ENCODE results near the gene PXK.
"Not testable (repeated sequence)": the region's sequence is repeated elsewhere in the genome, so short reads cannot be mapped to it uniquely, and the experiment has no call there.

PXK gene

DNA sequence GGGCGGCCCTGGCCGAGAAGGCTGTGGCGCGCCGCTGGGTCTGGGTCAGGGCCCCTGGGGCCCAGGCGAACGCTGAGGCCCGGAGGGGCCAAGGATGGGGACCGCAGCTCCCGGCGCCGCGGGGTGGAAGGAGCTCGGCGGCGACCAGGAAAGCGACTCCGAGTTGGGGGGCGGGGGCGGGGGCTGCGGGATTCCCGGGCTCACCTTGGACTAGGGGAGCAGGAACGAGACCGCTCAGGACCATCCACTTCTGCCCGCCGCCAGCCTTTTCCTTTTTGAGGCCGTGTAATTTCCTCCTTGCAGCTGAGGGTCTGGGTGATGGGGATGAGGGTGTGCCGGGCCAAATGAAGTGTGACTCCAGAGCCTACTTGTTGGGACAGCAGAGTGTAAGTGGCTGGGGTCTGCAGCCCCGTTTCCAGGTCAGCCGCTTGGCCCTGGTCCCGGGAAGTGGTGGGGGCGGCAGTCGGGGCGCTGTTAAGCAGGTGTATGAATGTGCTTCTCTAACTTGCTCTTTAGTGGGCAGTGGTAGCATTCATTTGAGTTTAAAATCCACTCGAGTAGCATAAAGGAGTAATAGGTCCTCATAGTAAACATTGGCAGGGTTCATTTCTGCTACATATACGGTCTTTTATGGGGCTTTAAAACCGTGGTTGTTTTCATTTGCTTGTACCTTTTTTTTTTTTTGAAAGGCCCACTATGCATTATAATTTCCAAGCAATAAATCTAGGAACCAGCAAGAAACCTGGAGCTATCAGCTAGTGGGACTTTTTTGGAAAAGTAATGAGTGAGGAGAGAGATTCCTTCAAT, 717 bp downstream of the PXK start:
- DNase-seq (ENCODE audit: low read depth, low spot score) = no peak
- ChIA-PET CTCF (interaction anchor here (1.2 to 6.4 kb wide), 8 partner anchors 12 to 189 kb away, joined by 4 to 38 read pairs (median 4); partner anchors contain the start of genes HTD2, KCTD6 and RPP14), POLR2A (interaction anchor here (0.6 kb wide), 1 partner anchor 48 kb away, joined by 3 read pairs; no protein-coding TSS in a partner anchor)
- no peak for TF ChIP-seq CTCF (IDR thresholded peaks at IDR 0.05; ENCODE audit: insufficient read depth, low read length, missing control alignments)
- peak overlapping the region; percentile 75 for H3K4me3 ChIP-seq (ENCODE audit: low read depth, low read length)

- ChIA-PET CTCF (interaction anchor here (1.2 to 6.4 kb wide), 7 partner anchors 12 to 189 kb away, joined by 4 to 38 read pairs (median 4); partner anchors contain the start of genes HTD2, KCTD6 and RPP14), POLR2A (no interaction called here)
- no peak for TF ChIP-seq CTCF (IDR thresholded peaks at IDR 0.05; ENCODE audit: insufficient read depth, low read length, missing control alignments)
- peak overlapping the region; percentile 75 for H3K4me3 ChIP-seq (ENCODE audit: low read depth, low read length)
- DNase-seq (ENCODE audit: low read depth, low spot score) = no peak
These were observed 1.3 kb downstream of the PXK start for GRCh38 chr3:58334013-58334321.

DNA sequence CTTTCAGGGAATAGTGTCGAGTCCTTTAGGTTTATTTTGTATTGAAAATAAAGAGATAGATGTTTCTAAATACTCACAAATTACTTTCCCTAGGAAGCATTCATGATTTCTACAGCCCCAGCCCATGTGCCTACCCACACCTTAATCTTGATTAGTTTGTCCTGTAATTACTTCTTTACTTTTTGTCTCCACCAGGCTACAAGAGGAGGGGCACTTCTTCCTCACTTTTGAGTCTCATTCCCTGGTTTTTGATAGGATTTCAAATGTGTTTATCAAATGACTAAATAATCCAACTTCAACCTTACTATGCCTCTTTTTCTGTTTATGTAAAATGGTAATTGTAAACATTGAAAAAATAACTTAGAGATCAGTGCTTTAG, 1.8 kb downstream of the PXK start:
- DNase-seq (ENCODE audit: low read depth, low spot score) = no peak
- CTCF ChIA-PET = interaction anchor here (1.2 to 6.4 kb wide), 8 partner anchors 14 to 188 kb away, joined by 3 to 38 read pairs (median 6); partner anchors contain the start of genes HTD2, KCTD6 and RPP14
- no peak for TF ChIP-seq CTCF (IDR thresholded peaks at IDR 0.05; ENCODE audit: insufficient read depth, low read length, missing control alignments)
- POLR2A ChIA-PET = interaction anchor here (0.6 to 1.2 kb wide), 2 partner anchors 50 to 75 kb away, joined by 4 to 5 read pairs; no protein-coding TSS in a partner anchor
- H3K4me3 ChIP-seq (ENCODE audit: low read depth, low read length) = peak overlapping the region; percentile 75

DNA sequence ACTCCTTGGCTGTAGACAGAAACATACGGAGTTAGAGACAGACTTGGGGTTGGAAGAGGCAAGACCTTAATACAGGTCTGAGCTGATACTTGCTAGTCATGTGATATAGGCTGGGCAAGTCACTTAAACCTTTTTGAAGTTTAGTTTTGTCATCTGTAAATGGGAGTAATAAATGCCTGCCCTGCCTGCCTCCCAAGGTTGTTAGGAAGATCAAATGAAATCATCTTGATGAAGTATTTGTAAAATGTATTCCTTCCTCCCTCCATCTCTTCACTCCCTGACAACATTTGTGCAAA, 2.9 kb downstream of the PXK start:
- ChIA-PET CTCF (interaction anchor here (0.8 to 2.5 kb wide), 12 partner anchors 9 to 198 kb away, joined by 3 to 14 read pairs (median 4); partner anchors contain the start of genes HTD2 and RPP14), POLR2A (interaction anchor here (0.7 to 1.2 kb wide), 4 partner anchors 29 to 128 kb away, joined by 3 to 4 read pairs (median 4); partner anchors contain the start of genes HTD2 and RPP14)
- peak overlapping the region; percentile 32 for H3K4me3 ChIP-seq (ENCODE audit: low read depth, low read length)
- no peak for TF ChIP-seq CTCF (IDR thresholded peaks at IDR 0.05; ENCODE audit: insufficient read depth, low read length, missing control alignments)
- DNase-seq (ENCODE audit: low read depth, low spot score) = no peak

DNA sequence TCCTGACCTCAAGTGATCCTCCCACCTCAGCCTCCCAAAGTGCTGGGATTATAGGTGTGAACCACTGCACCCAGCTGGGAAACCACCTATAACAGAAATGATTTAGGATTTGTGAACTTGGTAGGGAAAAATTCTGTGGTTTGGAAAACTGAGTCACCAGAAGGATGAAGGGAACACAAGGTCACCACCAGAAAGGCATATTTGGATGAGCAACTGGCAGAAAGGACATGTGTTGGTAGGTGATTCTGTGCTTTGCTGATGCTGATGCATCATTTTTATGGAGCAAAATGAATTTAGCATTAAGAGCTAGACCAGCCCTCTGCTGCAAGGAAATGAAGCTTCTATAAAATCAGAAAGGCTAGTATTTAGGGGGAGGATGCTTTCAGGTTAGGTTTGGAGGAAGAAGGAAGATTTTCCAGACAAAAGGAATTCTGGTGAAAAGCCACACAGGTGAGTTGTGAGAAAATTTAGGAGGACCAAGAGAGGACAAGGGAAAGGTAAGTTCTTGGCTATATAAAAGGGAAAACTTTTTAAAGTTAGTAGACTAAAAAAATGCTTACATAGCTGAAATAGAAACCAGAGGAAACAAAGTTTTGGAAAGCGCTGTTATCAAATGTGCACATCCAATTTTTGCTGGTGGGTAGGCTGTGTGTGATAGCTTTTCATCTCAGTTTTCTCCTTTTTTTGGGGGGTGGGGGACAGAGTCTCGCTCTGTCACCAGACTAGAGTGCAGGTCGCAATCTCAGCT, 3.6 kb downstream of the PXK start:
- DNase-seq (ENCODE audit: low read depth, low spot score) = peak; percentile 51
- TF ChIP-seq CTCF (IDR thresholded peaks at IDR 0.05; ENCODE audit: insufficient read depth, low read length, missing control alignments) = no peak
- no peak overlapping the region for H3K4me3 ChIP-seq (ENCODE audit: low read depth, low read length)
- POLR2A ChIA-PET = interaction anchor here (0.8 to 1.1 kb wide), 2 partner anchors 30 to 127 kb away, joined by 3 to 4 read pairs; partner anchors contain the start of genes HTD2 and RPP14
- CTCF ChIA-PET = interaction anchor here (0.8 to 2.5 kb wide), 13 partner anchors 8 to 197 kb away, joined by 3 to 14 read pairs (median 4); partner anchors contain the start of genes HTD2 and RPP14

DNA sequence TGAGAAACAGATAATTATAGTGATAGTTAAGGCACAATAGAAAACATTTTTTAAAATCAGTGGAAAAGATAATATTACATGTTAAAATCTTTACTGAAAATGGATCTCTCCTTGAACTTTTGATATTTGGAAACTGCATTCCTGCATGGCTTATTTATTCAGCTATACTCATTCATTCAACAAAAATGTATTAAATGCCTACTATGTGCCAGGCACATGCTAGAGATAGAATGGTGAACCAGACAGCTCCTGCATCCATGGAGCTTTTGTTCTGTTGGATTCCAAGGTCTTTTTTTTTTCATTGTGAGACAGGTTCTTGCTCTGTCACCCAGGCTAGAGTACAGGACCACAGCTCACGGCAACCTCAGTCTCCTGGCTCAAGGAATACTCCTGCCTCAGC, 4.5 kb downstream of the PXK start:
- POLR2A ChIA-PET = no interaction called here

DNA sequence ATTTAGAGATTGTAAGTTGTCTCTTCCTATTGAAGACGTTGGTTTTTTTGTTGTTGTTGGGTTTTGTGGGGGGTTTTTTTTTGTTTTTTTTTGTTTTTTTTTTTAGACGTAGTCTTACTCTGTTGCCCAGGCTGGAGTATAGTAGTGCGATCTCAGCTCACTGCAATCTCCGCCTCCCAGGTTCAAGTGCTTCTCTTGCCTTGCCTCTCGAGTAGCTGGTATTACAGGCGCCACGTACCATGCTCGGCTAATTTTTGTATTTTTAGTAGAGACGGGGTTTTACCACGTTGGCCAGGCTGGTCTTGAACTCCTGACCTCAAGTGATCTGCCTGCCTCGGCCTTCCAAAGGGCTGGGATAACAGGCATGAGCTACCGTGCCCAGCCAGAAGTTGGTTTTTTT, 6.5 kb downstream of the PXK start:
- CTCF ChIA-PET = interaction anchor here (0.7 to 1.9 kb wide), 3 partner anchors 11 to 192 kb away, joined by 3 to 5 read pairs (median 3); no protein-coding TSS in a partner anchor
- POLR2A ChIA-PET = interaction anchor here (1.1 kb wide), 1 partner anchor 11 kb away, joined by 4 read pairs; no protein-coding TSS in a partner anchor

More for the DNA sequence above, 4.5 kb downstream of the PXK start:
- TF ChIP-seq CTCF (IDR thresholded peaks at IDR 0.05; ENCODE audit: insufficient read depth, low read length, missing control alignments) = no peak
- no peak for DNase-seq (ENCODE audit: low read depth, low spot score)
- no peak overlapping the region for H3K4me3 ChIP-seq (ENCODE audit: low read depth, low read length)
- CTCF ChIA-PET = interaction anchor here (0.8 to 2.5 kb wide), 7 partner anchors 10 to 78 kb away, joined by 3 to 14 read pairs (median 4); no protein-coding TSS in a partner anchor

More for the DNA sequence above, 6.5 kb downstream of the PXK start:
- not testable (repeated sequence) for H3K4me3 ChIP-seq (ENCODE audit: low read depth, low read length); DNase-seq (ENCODE audit: low read depth, low spot score)
